Keratinocyte (primary cell): ENCODE results near the gene PLXND1.

Experiments used
- CTCF ChIP-seq, 3 experiments: IDR thresholded peaks in 1 of 3; conservative IDR thresholded peaks in 1 of 3; optimal IDR thresholded peaks in 1 of 3; 2 replicates in 2 of 3; 3 replicates in 1 of 3; pipeline versions ENCODE3 to v1.5.1; 2011; ENCODE audit warnings: low read length in 3 of 3, mild to moderate bottlenecking in 3 of 3, moderate library complexity in 2 of 3, control low read depth in 1 of 3, inconsistent platforms in 1 of 3; ENCODE audit not compliant: insufficient read depth in 2 of 3; ENCODE audit errors: extremely low read depth in 1 of 3
- EZH2 ChIP-seq: IDR thresholded peaks from one replicate; pipeline ENCODE4 v1.6.1; 2012; ENCODE audit warnings: inconsistent platforms, mild to moderate bottlenecking, low read length, moderate library complexity

GRCh38 chr3:129603991-129604749 lies 2.3 kb downstream of the PLXND1 start:
- TF ChIP-seq CTCF (optimal IDR thresholded peaks at IDR 0.05 in 1 of 3, IDR thresholded peaks at IDR 0.05 in 1 of 3, conservative IDR thresholded peaks at IDR 0.05 in 1 of 3; ENCODE audit: extremely low read depth in 1 of 3, insufficient read depth in 2 of 3, low read length in 3 of 3) (no peak), EZH2 (no peak)
